Astrocyte of the cerebellum (primary cell): ENCODE data around the gene LMAN2.

Experiments used
- DNase-seq: peaks from one replicate; pipeline ENCODE4 v3.0.0-alpha.2; 2011; ENCODE audit warnings: low read depth
- H3K4me3 ChIP-seq: 2 replicates; pipeline ENCODE4 v1.5.1; 2011; ENCODE audit warnings: mild to moderate bottlenecking, low read depth, low read length, moderate library complexity
- in situ Hi-C: cut with HindIII; loops from 2 replicates; pipeline ENCODE4 v1.10.0; 2017; ENCODE audit warnings: low sequenced_read_pairs
- TF ChIP-seq, protein P1 (sequence below): IDR thresholded peaks from 2 replicates; pipeline ENCODE4 v1.5.1; 2012; ENCODE audit warnings: low read length, low read depth, moderate library complexity, mild to moderate bottlenecking; ENCODE audit errors: missing control alignments

The LMAN2 gene

DNA sequence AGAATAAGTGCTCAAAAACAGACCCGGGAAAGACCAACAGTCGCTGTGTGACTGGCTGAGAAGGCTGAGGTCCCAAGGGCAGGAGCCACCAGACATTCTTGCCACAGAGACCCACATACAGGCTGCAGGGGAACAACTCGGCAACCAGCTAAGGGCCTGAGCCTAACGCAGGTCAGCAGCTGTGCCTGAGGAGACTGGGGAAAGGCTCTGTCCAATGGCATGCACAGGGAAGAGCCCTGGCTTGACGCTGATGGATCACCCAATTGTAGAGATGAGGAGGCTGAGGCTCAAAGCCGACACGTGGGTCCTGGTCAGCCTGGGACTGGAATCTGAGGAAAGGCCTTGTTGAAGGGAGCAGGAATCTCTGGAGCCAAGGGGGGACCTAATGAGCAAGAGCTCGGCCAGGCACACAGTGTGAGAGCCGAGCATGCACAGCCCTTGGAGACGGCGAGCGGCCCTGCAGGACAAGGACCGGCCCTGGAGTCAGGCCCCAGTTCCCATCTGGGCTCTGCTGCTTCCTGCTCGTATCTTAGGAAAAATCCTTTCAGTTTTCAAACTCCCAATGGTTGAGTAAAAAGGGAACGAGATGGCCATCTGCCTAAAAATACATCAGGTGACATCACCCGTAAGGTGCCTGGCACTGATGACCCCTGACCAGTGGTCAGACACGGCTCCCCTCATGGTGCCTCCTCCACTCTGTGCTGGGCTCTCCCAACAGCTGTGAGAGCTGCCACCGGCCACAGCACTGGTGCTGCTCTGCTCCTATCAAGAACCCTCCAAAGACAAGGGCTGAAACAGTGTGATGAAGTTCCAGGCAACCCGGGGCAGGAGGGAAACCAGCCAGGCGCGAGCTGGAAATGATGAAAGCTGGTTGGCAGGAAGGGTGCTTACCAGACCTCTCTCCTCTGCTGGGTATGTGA is 16.4 kb downstream of the LMAN2 start:
- TF ChIP-seq, protein P1, sequence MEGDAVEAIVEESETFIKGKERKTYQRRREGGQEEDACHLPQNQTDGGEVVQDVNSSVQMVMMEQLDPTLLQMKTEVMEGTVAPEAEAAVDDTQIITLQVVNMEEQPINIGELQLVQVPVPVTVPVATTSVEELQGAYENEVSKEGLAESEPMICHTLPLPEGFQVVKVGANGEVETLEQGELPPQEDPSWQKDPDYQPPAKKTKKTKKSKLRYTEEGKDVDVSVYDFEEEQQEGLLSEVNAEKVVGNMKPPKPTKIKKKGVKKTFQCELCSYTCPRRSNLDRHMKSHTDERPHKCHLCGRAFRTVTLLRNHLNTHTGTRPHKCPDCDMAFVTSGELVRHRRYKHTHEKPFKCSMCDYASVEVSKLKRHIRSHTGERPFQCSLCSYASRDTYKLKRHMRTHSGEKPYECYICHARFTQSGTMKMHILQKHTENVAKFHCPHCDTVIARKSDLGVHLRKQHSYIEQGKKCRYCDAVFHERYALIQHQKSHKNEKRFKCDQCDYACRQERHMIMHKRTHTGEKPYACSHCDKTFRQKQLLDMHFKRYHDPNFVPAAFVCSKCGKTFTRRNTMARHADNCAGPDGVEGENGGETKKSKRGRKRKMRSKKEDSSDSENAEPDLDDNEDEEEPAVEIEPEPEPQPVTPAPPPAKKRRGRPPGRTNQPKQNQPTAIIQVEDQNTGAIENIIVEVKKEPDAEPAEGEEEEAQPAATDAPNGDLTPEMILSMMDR, result no peak
- no peak for DNase-seq
- no peak overlapping the region for H3K4me3 ChIP-seq
- in situ Hi-C loops, result no loop called here

DNA sequence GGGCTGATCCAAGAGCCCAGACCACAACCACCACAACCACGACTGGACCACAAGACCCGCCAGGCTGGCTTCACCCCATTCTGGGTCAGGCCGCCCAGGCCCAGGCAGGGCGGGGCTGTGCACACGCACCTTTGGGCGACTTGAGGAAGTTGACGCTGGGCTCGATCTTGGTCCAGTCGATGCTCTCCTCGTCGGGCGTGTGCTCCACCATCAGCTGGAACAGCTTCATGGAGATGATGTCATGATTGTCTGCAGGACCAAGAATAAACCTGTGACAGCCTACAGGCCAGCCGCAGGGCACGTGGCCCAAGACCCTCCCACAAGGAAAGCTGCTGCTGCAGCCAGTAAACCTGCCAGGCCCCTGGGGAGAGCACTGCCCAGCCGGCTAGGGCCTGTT is 17.3 kb downstream of the LMAN2 start:
- no peak overlapping the region for H3K4me3 ChIP-seq
- in situ Hi-C loops, result no loop called here
- DNase-seq, result no peak
- TF ChIP-seq, protein P1, result no peak

DNA sequence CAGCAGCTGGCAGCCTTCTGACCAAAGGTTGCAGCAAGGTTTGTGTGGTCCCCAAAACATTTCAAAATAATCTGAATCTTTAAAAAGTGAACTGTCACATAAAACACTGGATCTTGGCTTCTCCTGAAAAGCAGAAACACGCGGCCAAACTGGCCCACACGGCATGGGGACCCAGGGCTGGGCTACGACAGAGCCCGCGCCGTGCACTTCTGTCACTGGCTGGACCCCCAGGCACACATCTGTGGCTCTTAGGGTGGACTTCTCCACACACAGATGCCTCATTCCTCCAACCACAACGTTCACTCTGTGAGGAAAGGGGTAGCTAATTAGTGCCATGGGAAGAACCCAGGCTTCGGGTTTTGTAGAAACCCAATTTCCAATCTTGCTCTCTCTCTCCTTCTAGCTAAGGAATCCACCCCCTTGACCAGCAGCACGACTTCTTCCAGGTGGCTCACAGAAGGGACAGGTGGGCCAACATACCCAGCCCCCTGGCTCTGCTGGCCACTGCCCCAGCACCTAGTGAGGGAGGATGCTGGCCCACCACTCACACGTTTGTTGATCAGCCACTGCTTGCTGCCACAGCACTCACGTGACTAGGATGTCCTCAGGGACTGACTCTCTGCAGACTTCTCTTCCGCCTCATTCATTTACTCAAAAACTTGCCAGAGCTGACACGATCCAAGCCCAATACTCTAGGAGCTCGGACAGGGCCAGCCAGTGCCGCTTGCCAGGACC is 17.9 kb downstream of the LMAN2 start:
- DNase-seq, result no peak
- no peak overlapping the region for H3K4me3 ChIP-seq
- in situ Hi-C loops, result no loop called here

DNA sequence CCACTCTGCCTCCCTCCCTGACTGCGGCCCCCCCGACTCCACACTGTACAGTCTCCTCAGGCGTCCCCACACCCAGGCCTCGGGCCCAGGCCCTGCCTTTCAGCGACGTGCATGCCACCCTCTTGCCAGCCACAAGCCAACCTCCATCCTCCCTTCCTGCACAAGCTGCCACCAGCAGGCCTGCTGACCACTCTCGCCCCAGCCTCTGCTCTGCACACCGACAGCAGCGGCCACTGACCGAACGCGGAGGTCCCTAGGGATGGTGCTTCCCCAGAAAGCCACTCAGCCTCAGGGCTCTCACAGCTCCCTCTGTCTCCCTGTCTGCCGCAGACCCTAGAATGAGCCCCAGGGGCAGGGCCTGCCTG is 18.6 kb downstream of the LMAN2 start:
- in situ Hi-C loops, result no loop called here
- no peak overlapping the region for H3K4me3 ChIP-seq
- TF ChIP-seq, protein P1, result no peak
- DNase-seq, result no peak

More for the DNA sequence above, 17.9 kb downstream of the LMAN2 start:
- TF ChIP-seq, protein P1, result no peak

DNA sequence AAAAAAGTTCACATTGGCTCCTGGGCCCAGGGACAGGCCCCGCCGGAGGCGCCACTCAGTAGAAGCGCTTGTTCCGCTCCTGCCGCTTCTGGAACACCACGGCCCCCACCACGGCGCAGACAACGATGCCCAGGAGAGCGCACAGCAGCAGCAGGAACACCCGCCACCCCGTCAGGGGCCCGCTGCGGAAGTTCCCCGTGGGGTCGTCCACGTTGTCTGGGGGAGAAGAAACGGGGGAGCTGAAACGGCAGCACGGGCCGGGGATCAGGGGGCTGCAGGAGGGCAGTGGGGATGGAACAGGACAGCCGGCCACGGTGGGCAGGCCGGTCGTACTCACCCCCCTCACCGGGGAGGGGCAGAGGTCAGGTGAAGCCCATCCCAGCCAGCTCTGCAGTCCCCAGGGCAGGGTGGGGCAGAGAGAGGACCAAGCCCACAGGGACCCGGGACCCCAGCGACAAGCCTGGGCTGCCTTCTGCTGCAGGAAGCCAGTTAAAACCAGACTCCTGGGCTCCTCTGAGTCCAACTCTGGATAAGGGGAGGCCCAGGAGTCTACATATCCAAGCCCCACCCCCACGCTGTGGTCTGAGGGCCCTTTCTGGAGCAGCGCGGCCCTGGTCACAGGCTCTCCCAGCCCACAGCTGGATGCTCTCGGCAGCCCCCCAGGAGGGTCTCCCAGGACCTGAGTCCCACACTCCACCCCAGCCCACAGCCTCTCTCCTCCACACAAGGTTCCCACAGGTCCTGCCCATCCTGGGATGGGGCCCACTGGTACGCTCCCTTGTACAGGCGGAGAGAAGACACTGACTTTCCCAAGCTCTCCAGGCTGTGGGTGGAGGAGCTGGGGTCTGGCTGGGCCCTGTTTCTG is 19.2 kb downstream of the LMAN2 start:
- in situ Hi-C loops, result no loop called here
- TF ChIP-seq, protein P1, result no peak
- H3K4me3 ChIP-seq, result no peak overlapping the region
- no peak for DNase-seq
